ENCODE results near the gene BRD4.

DNA sequence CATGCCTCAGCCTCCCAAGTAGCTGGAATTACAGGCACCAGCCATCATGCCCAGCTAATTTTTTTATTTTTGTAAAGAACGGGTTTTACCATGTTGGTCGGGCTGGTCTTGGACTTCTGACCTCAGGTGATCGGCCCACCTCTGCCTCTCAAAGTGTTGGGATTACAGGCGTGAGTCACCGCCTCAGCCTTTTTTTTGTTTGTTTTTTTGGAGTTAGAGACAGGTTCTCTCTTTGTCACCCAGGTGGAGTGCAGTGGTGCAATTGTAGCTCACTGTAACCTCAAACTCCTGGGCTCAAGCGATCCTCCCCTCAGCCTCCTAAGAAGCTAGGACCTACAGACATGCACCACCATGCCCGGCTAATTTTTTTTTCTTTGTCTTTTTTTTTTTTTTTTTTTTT is 116.0 kb downstream of the BRD4 start:
- TF ChIP-seq EZH2 (IDR thresholded peaks at IDR 0.05) (no peak), POLR2AphosphoS5 (IDR thresholded peaks at IDR 0.05; ENCODE audit: borderline replicate concordance, low read depth, low read length) (no peak), FOXP2 (optimal IDR thresholded peaks at IDR 0.05; ENCODE audit: control extremely low read depth, extremely low read length, insufficient read depth) (no peak)
